IMR-90 (cell line): Measurements from ENCODE around the gene RBMS3. TPM values are rescaled to one million over a fixed set of nuclear protein-coding genes. Genes with fewer than 3 reads are reported as not detected.

Experiments used
- ATAC-seq: fragments of 200-7000 bp; cut with Tn5 transposase; 2 replicates; pipeline ENCODE4 v1.9.1; 2020; ENCODE audit warnings: low read depth, mild to moderate bottlenecking, moderate library complexity
- BruUV-seq: library from RNA; stranded (reverse); fragments of 400-500 nt; replicated peaks from 2 replicates; lab custom pipeline; 2021; lab: Mats Ljungman, UMichigan
- CTCF ChIA-PET: fragments of 300-600 bp; formaldehyde crosslinking; extraction: SDS; loops from one replicate; lab custom pipeline; 2021; ENCODE audit warnings: antibody characterized with exemption; lab: Yijun Ruan, JAX
- POLR2A ChIA-PET: fragments of 300-600 bp; sonication (Branson Sonifier 250); formaldehyde crosslinking; loops from one replicate; lab custom pipeline; 2022; ENCODE audit warnings: antibody characterized with exemption; ENCODE audit not compliant: unreplicated experiment; lab: Charles Lee
- DNase-seq: peaks from one replicate; pipeline ENCODE4 v3.0.0; 2013
- H2AFZ ChIP-seq: replicated peaks from 2 replicates; pipeline ENCODE3; 2013; ENCODE audit warnings: low read length, mild to moderate bottlenecking; ENCODE audit not compliant: poor library complexity
- H2AK5ac ChIP-seq: 2 replicates; pipeline ENCODE4 v1.6.1; 2013; ENCODE audit warnings: low read depth, low read length, inconsistent platforms
- H2AK9ac ChIP-seq: replicated peaks from 2 replicates; pipeline ENCODE3; 2013; ENCODE audit warnings: mild to moderate bottlenecking, low read depth, low read length, moderate library complexity; ENCODE audit not compliant: poor library complexity
- H2BK120ac ChIP-seq: 2 replicates; pipeline ENCODE4 v1.6.1; 2013; ENCODE audit warnings: low read depth, low read length, inconsistent platforms
- H2BK15ac ChIP-seq: 3 replicates; pipeline ENCODE4 v1.6.1; 2013; ENCODE audit warnings: low read depth, low read length, inconsistent platforms
- H2BK20ac ChIP-seq: 2 replicates; pipeline ENCODE4 v1.6.1; 2013; ENCODE audit warnings: low read depth, mild to moderate bottlenecking, inconsistent platforms, low read length, moderate library complexity
- H2BK5ac ChIP-seq: 2 replicates; pipeline ENCODE4 v1.6.1; 2013; ENCODE audit warnings: mild to moderate bottlenecking, low read depth, low read length, inconsistent platforms; ENCODE audit not compliant: poor library complexity, severe bottlenecking
- H3K14ac ChIP-seq: replicated peaks from 2 replicates; pipeline ENCODE4 v1.6.1; 2013; ENCODE audit warnings: low read depth, low read length, inconsistent platforms
- H3K18ac ChIP-seq: 2 replicates; pipeline ENCODE4 v1.6.1; 2013; ENCODE audit warnings: low read depth, low read length, control low read depth
- H3K23ac ChIP-seq: 2 replicates; pipeline ENCODE4 v1.6.1; 2013; ENCODE audit warnings: low read depth, low read length, inconsistent platforms
- H3K27ac ChIP-seq: 2 replicates; pipeline ENCODE4 v1.5.1; 2013; ENCODE audit warnings: mild to moderate bottlenecking, control low read depth, low read length; ENCODE audit not compliant: insufficient read depth
- H3K27me3 ChIP-seq: 2 replicates; pipeline ENCODE4 v1.6.1; 2013; ENCODE audit warnings: low read length; ENCODE audit not compliant: control insufficient read depth, insufficient read depth
- H3K36me3 ChIP-seq: 2 replicates; pipeline ENCODE4 v1.6.1; 2013; ENCODE audit warnings: low read length, mixed read lengths; ENCODE audit not compliant: control insufficient read depth, insufficient read depth
- H3K4ac ChIP-seq: 2 replicates; pipeline ENCODE4 v1.6.1; 2013; ENCODE audit warnings: low read depth, low read length, inconsistent platforms
- H3K4me1 ChIP-seq: 2 replicates; pipeline ENCODE4 v1.6.1; 2013; ENCODE audit warnings: low read length, mixed read lengths; ENCODE audit not compliant: control insufficient read depth, insufficient read depth
- H3K4me2 ChIP-seq: 2 replicates; pipeline ENCODE4 v1.6.1; 2013; ENCODE audit warnings: low read depth, mild to moderate bottlenecking, control low read depth, low read length, moderate library complexity
- H3K4me3 ChIP-seq: 2 replicates; pipeline ENCODE4 v1.5.1; 2013; ENCODE audit warnings: low read depth, mild to moderate bottlenecking, control low read depth, low read length, moderate library complexity; ENCODE audit not compliant: insufficient read depth
- H3K56ac ChIP-seq: 2 replicates; pipeline ENCODE4 v1.6.1; 2013; ENCODE audit warnings: low read length, inconsistent platforms; ENCODE audit not compliant: insufficient read depth; ENCODE audit errors: extremely low read depth
- H3K79me1 ChIP-seq, 2 experiments: 2 replicates each; pipeline ENCODE4 v1.6.1; 2013; ENCODE audit warnings: low read length in 2 of 2, inconsistent platforms in 1 of 2, low read depth in 1 of 2
- H3K9ac ChIP-seq: 2 replicates; pipeline ENCODE4 v1.6.1; 2013; ENCODE audit warnings: low read depth, low read length, control low read depth
- H3K9me1 ChIP-seq: 2 replicates; pipeline ENCODE4 v1.6.1; 2013; ENCODE audit warnings: low read length, inconsistent platforms; ENCODE audit not compliant: insufficient read depth
- H3K9me3 ChIP-seq: 2 replicates; pipeline ENCODE4 v1.6.1; 2013; ENCODE audit warnings: low read length; ENCODE audit not compliant: control insufficient read depth, insufficient read depth
- H4K20me1 ChIP-seq: 2 replicates; pipeline ENCODE4 v1.6.1; 2013; ENCODE audit warnings: low read length, inconsistent platforms; ENCODE audit not compliant: insufficient read depth
- H4K5ac ChIP-seq: 2 replicates; pipeline ENCODE4 v1.6.1; 2013; ENCODE audit warnings: mild to moderate bottlenecking, low read depth, low read length, control low read depth
- H4K8ac ChIP-seq, 2 experiments: 2 replicates each; pipeline ENCODE4 v1.6.1; 2013; ENCODE audit warnings: low read depth in 2 of 2, low read length in 2 of 2, control low read depth in 1 of 2, inconsistent platforms in 1 of 2
- H4K91ac ChIP-seq: 2 replicates; pipeline ENCODE4 v1.6.1; 2013; ENCODE audit warnings: low read depth, low read length, inconsistent platforms; ENCODE audit not compliant: insufficient read depth
- BHLHE40 ChIP-seq: fragments of 150-350 bp; IDR thresholded peaks from 2 replicates; pipeline ENCODE4 v1.6.1; 2016; ENCODE audit warnings: mild to moderate bottlenecking, low read depth, low read length
- CEBPB ChIP-seq: IDR thresholded peaks from 2 replicates; pipeline ENCODE4 v1.6.1; 2012; ENCODE audit warnings: low read depth, low read length, improper control_type of control experiment
- CTCF ChIP-seq: conservative IDR thresholded peaks from 2 replicates; pipeline ENCODE4 v1.5.1; 2012; ENCODE audit warnings: mild to moderate bottlenecking, low read depth, low read length, improper control_type of control experiment
- ELK1 ChIP-seq: fragments of 150-350 bp; IDR thresholded peaks from 2 replicates; pipeline ENCODE4 v1.6.1; 2016; ENCODE audit warnings: low read depth, mild to moderate bottlenecking, low read length, moderate library complexity, borderline replicate concordance
- MAZ ChIP-seq: IDR thresholded peaks from 2 replicates; pipeline ENCODE4 v1.6.1; 2012; ENCODE audit warnings: low read depth, mild to moderate bottlenecking, low read length, improper control_type of control experiment, moderate library complexity, borderline replicate concordance
- NFE2L2 ChIP-seq: fragments of 150-350 bp; IDR thresholded peaks from 2 replicates; pipeline ENCODE4 v1.6.1; 2016; ENCODE audit warnings: low read depth, mild to moderate bottlenecking, low read length
- WGBS, 2 experiments: methylation state at CpG; one replicate each; pipeline versions ENCODE4 v1.1.5 to v1.1.7; 2013; ENCODE audit warnings: missing lambda C conversion rate in 2 of 2; ENCODE audit not compliant: insufficient read length in 1 of 2; ENCODE audit errors: extremely low coverage in 2 of 2; 5-methylcytosine and 5-hydroxymethylcytosine counted together
- dilution Hi-C: fragments of 300-500 bp; cut with HindIII; formaldehyde crosslinking; loops from one replicate; pipeline ENCODE4 v1.14.3; 2018; ENCODE audit warnings: low sequenced_read_pairs; ENCODE audit not compliant: unreplicated experiment
- in situ Hi-C: fragments of 300-500 bp; cut with MboI; formaldehyde crosslinking; loops from 3 replicates; pipeline ENCODE4 v1.14.3; 2019; ENCODE audit warnings: low sequenced_read_pairs, inconsistent platforms, mixed read lengths
- intact Hi-C: fragments of 100-400 bp; cut with micrococcal nuclease; formaldehyde crosslinking; loops from 2 replicates; pipeline ENCODE4 v1.10.0; 2022
- polyA plus RNA-seq, 3 experiments: library from polyadenylated mRNA; depleted of rRNA; stranded (reverse); fragments of >200 nt; gene quantifications; 2 replicates each; pipeline ENCODE4 v1.2.3, GENCODE V29; 2012; ENCODE audit warnings: low replicate concordance in 1 of 3
- total RNA-seq: library from RNA; depleted of rRNA; stranded (reverse); fragments of >200 nt; gene quantifications from 2 replicates; pipeline ENCODE4 v1.2.3, GENCODE V29; 2012

Gene RBMS3
- total and polyA plus RNA-seq, 2 of the 4 experiments (the other 2 are of a cell fraction) = 15.2 to 127 TPM

GRCh38 chr3:29410220-29410619, 129.3 kb downstream of the RBMS3 start:
- Histone ChIP-seq H3K27ac (no peak overlapping the region), H4K8ac (no peak overlapping the region), H3K56ac (no peak overlapping the region), H3K23ac (no peak overlapping the region), H3K4ac (0 out of 2 replicates have a peak overlapping the region, but pooled peaks have one; percentile 37), H3K27me3 (no peaks in the 10 kb centered on the region), H3K14ac (no peak overlapping the region), H3K9ac (no peak overlapping the region), H4K20me1 (0 out of 2 replicates have a peak, but pooled peaks cover 3% of the 10 kb centered on the region), H3K9me3 (no peaks in the 10 kb centered on the region), H4K91ac (no peak overlapping the region), H2BK5ac (no peak overlapping the region), H2AK5ac (no peak overlapping the region), H3K9me1 (peaks cover 3% of the 10 kb centered on the region; the same call in 1 of the 2 replicates), H4K5ac (peak overlapping the region; percentile 4; the same call in 1 of the 2 replicates), H2BK15ac (no peak overlapping the region), H2AK9ac (no peak overlapping the region), H3K18ac (no peak overlapping the region), H2BK20ac (no peak overlapping the region), H3K79me1 (peaks cover 38 to 51% of the 10 kb centered on the region in 2 experiments), H3K4me3 (no peak overlapping the region), H3K4me2 (no peak overlapping the region), H3K4me1 (peaks cover 4% of the 10 kb centered on the region; the same call in 1 of the 2 replicates), H2BK120ac (no peak overlapping the region), H3K36me3 (no peaks in the 10 kb centered on the region), H2AFZ (no peak overlapping the region)
- DNase-seq (no peak), ATAC-seq (no peak)
- in situ Hi-C loops = no loop called here
- no TSS peak for BruUV-seq
- CTCF ChIA-PET = no interaction called here
- dilution Hi-C loops = no loop called here
- TF ChIP-seq CTCF (no peak), MAZ (no peak), CEBPB (no peak), BHLHE40 (no peak), NFE2L2 (no peak), ELK1 (no peak)
- intact Hi-C loops = no loop called here
- WGBS, 2 experiments = no CpG with 5 or more reads among the region's 3 CpGs
- POLR2A ChIA-PET = no interaction called here
